ENCODE data around the gene PHLPP1.

The PHLPP1 gene

GRCh38 chr18:62751341-62751821, 36.0 kb downstream of the PHLPP1 start:
- peak overlapping the region in 1 of 2 experiments; percentile 73 for H3K4ac ChIP-seq (ENCODE audit: low read depth in 1 of 2, low read length in 2 of 2)
- no peak overlapping the region for H4K91ac ChIP-seq (ENCODE audit: low read length)
- H2AK5ac ChIP-seq (ENCODE audit: low read length, severe bottlenecking) = peak overlapping the region; percentile 61
- peak overlapping the region; percentile 0 to 61 for H3K18ac ChIP-seq (ENCODE audit: low read depth in 1 of 2, low read length in 2 of 2)
- H3K27ac ChIP-seq (ENCODE audit: low read length, poor library complexity, severe bottlenecking) = peak overlapping the region; percentile 31
- no peak overlapping the region for H3K4me3 ChIP-seq (ENCODE audit: insufficient read depth in 1 of 2, low read depth in 1 of 2, low read length in 2 of 2)
- no peak overlapping the region for H2BK5ac ChIP-seq (ENCODE audit: low read depth, low read length, poor library complexity, severe bottlenecking)
- peaks cover 24% of the 10 kb centered on the region for H3K79me1 ChIP-seq (replicated peaks; ENCODE audit: low read length, poor library complexity, severe bottlenecking)
- H2AFZ ChIP-seq (ENCODE audit: low read depth, low read length) = no peak overlapping the region
- no peak overlapping the region for H2BK15ac ChIP-seq (ENCODE audit: low read depth, poor library complexity, severe bottlenecking)
- WGBS = 11% methylated on average over 3 of the region's 3 CpGs
- peaks cover 5% of the 10 kb centered on the region for H3K4me1 ChIP-seq (ENCODE audit: control insufficient read depth, insufficient read depth, low read depth, low read length)
- DNase-seq = peak; percentile 40
- peaks cover 2% of the 10 kb centered on the region for H3K9me3 ChIP-seq (ENCODE audit: control insufficient read depth, low read length)
- H3K14ac ChIP-seq (ENCODE audit: low read length in 2 of 2) = no peak overlapping the region
- H4K8ac ChIP-seq (ENCODE audit: low read length) = peak overlapping the region; percentile 28
- no peak overlapping the region for H3K4me2 ChIP-seq (ENCODE audit: low read length, poor library complexity, severe bottlenecking)
- no peak overlapping the region for H2BK12ac ChIP-seq (ENCODE audit: low read length in 2 of 2)
- no peak overlapping the region for H3K23ac ChIP-seq (ENCODE audit: low read length in 2 of 2)
- H3K9ac ChIP-seq (ENCODE audit: low read length) = no peak overlapping the region
- H3K27me3 ChIP-seq (ENCODE audit: control insufficient read depth in 1 of 2, insufficient read depth in 1 of 2, low read length in 2 of 2) = no peaks in the 10 kb centered on the region
- no peak overlapping the region for H2BK120ac ChIP-seq (ENCODE audit: low read depth, low read length)
- no peaks in the 10 kb centered on the region for H3K36me3 ChIP-seq (ENCODE audit: control insufficient read depth in 1 of 2, insufficient read depth in 2 of 2, low read depth in 1 of 2, low read length in 2 of 2)

DNA sequence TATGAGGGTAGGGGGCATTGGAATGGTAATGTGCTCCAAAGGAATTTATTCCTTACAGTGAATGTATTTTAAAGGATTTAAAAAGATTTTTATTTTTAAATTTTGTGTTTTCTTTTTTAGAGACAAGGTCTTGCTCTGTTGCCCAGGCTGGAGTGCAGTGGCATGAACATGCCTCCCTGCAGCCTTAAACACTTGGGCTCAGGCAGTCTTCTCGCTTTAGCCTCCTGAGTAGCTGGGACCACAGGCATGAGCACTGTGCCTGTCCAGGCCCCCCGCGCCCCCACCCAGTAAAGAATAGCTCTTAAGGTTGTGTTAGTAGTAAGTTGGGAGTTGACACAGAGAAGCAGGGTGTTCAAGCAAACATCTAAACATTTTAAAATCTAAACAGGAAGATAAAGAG, 36.6 kb downstream of the PHLPP1 start:
- peak; percentile 42 for DNase-seq
- Histone ChIP-seq H2BK15ac (ENCODE audit: low read depth, poor library complexity, severe bottlenecking) (peak overlapping the region; percentile 62), H3K27ac (ENCODE audit: low read length, poor library complexity, severe bottlenecking) (no peak overlapping the region), H4K8ac (ENCODE audit: low read length) (peak overlapping the region; percentile 53), H4K91ac (ENCODE audit: low read length) (no peak overlapping the region), H3K27me3 (ENCODE audit: control insufficient read depth in 1 of 2, insufficient read depth in 1 of 2, low read length in 2 of 2) (no peaks in the 10 kb centered on the region), H3K36me3 (ENCODE audit: control insufficient read depth in 1 of 2, insufficient read depth in 2 of 2, low read depth in 1 of 2, low read length in 2 of 2) (no peaks in the 10 kb centered on the region), H2AFZ (ENCODE audit: low read depth, low read length) (no peak overlapping the region), H2AK5ac (ENCODE audit: low read length, severe bottlenecking) (no peak overlapping the region), H3K4me3 (ENCODE audit: insufficient read depth in 1 of 2, low read depth in 1 of 2, low read length in 2 of 2) (no peak overlapping the region), H3K79me1 (replicated peaks; ENCODE audit: low read length, poor library complexity, severe bottlenecking) (peaks cover 26% of the 10 kb centered on the region), H2BK12ac (ENCODE audit: low read length in 2 of 2) (peak overlapping the region in 1 of 2 experiments; percentile 83), H3K23ac (ENCODE audit: low read length in 2 of 2) (no peak overlapping the region), H3K4me2 (ENCODE audit: low read length, poor library complexity, severe bottlenecking) (no peak overlapping the region), H3K9me3 (ENCODE audit: control insufficient read depth, low read length) (peaks cover 2% of the 10 kb centered on the region), H2BK120ac (ENCODE audit: low read depth, low read length) (no peak overlapping the region), H3K4me1 (ENCODE audit: control insufficient read depth, insufficient read depth, low read depth, low read length) (peaks cover 5% of the 10 kb centered on the region), H3K4ac (ENCODE audit: low read depth in 1 of 2, low read length in 2 of 2) (no peak overlapping the region), H3K14ac (ENCODE audit: low read length in 2 of 2) (no peak overlapping the region), H3K9ac (ENCODE audit: low read length) (no peak overlapping the region), H3K18ac (ENCODE audit: low read depth in 1 of 2, low read length in 2 of 2) (peak overlapping the region in 1 of 2 experiments; percentile 38), H2BK5ac (ENCODE audit: low read depth, low read length, poor library complexity, severe bottlenecking) (no peak overlapping the region)
- WGBS = 13% methylated on average over 1 of the region's 3 CpGs

- H4K91ac ChIP-seq (ENCODE audit: low read length) = no peak overlapping the region
- H2AK5ac ChIP-seq (ENCODE audit: low read length, severe bottlenecking) = no peak overlapping the region
- no peak overlapping the region for H3K27ac ChIP-seq (ENCODE audit: low read length, poor library complexity, severe bottlenecking)
- H2AFZ ChIP-seq (ENCODE audit: low read depth, low read length) = no peak overlapping the region
- no peaks in the 10 kb centered on the region for H3K36me3 ChIP-seq (ENCODE audit: control insufficient read depth in 1 of 2, insufficient read depth in 2 of 2, low read depth in 1 of 2, low read length in 2 of 2)
- no peaks in the 10 kb centered on the region for H3K27me3 ChIP-seq (ENCODE audit: control insufficient read depth in 1 of 2, insufficient read depth in 1 of 2, low read length in 2 of 2)
- H3K4me2 ChIP-seq (ENCODE audit: low read length, poor library complexity, severe bottlenecking) = no peak overlapping the region
- no peak overlapping the region for H2BK120ac ChIP-seq (ENCODE audit: low read depth, low read length)
- H3K79me1 ChIP-seq (replicated peaks; ENCODE audit: low read length, poor library complexity, severe bottlenecking) = peaks cover 26% of the 10 kb centered on the region
- no peak overlapping the region for H3K9ac ChIP-seq (ENCODE audit: low read length)
- no peak overlapping the region for H3K4ac ChIP-seq (ENCODE audit: low read depth in 1 of 2, low read length in 2 of 2)
- H3K4me1 ChIP-seq (ENCODE audit: control insufficient read depth, insufficient read depth, low read depth, low read length) = peaks cover 5% of the 10 kb centered on the region
- peak overlapping the region in 1 of 2 experiments; percentile 69 for H2BK12ac ChIP-seq (ENCODE audit: low read length in 2 of 2)
- H3K4me3 ChIP-seq (ENCODE audit: insufficient read depth in 1 of 2, low read depth in 1 of 2, low read length in 2 of 2) = no peak overlapping the region
- no peak overlapping the region for H2BK15ac ChIP-seq (ENCODE audit: low read depth, poor library complexity, severe bottlenecking)
- no peak overlapping the region for H3K14ac ChIP-seq (ENCODE audit: low read length in 2 of 2)
- peak overlapping the region; percentile 12 for H4K8ac ChIP-seq (ENCODE audit: low read length)
- no peak overlapping the region for H2BK5ac ChIP-seq (ENCODE audit: low read depth, low read length, poor library complexity, severe bottlenecking)
- H3K18ac ChIP-seq (ENCODE audit: low read depth in 1 of 2, low read length in 2 of 2) = peak overlapping the region in 1 of 2 experiments; percentile 26
- no peak for DNase-seq
- peaks cover 2% of the 10 kb centered on the region for H3K9me3 ChIP-seq (ENCODE audit: control insufficient read depth, low read length)
- H3K23ac ChIP-seq (ENCODE audit: low read length in 2 of 2) = no peak overlapping the region
Observed at GRCh38 chr18:62754026-62754425, 38.7 kb downstream of the PHLPP1 start.

GRCh38 chr18:62755454-62755853, 40.1 kb downstream of the PHLPP1 start:
- 80% methylated on average over 1 of the region's 1 CpG for WGBS
- Histone ChIP-seq H4K91ac (ENCODE audit: low read length) (no peak overlapping the region), H4K8ac (ENCODE audit: low read length) (no peak overlapping the region), H3K9ac (ENCODE audit: low read length) (no peak overlapping the region), H3K4ac (ENCODE audit: low read depth in 1 of 2, low read length in 2 of 2) (no peak overlapping the region), H3K36me3 (ENCODE audit: control insufficient read depth in 1 of 2, insufficient read depth in 2 of 2, low read depth in 1 of 2, low read length in 2 of 2) (no peaks in the 10 kb centered on the region), H3K27me3 (ENCODE audit: control insufficient read depth in 1 of 2, insufficient read depth in 1 of 2, low read length in 2 of 2) (no peaks in the 10 kb centered on the region), H3K9me3 (ENCODE audit: control insufficient read depth, low read length) (peaks cover 2% of the 10 kb centered on the region), H2AK5ac (ENCODE audit: low read length, severe bottlenecking) (no peak overlapping the region), H3K4me3 (ENCODE audit: insufficient read depth in 1 of 2, low read depth in 1 of 2, low read length in 2 of 2) (no peak overlapping the region), H2BK12ac (ENCODE audit: low read length in 2 of 2) (no peak overlapping the region), H2BK5ac (ENCODE audit: low read depth, low read length, poor library complexity, severe bottlenecking) (no peak overlapping the region), H3K79me1 (replicated peaks; ENCODE audit: low read length, poor library complexity, severe bottlenecking) (peaks cover 20% of the 10 kb centered on the region), H3K4me2 (ENCODE audit: low read length, poor library complexity, severe bottlenecking) (no peak overlapping the region), H2AFZ (ENCODE audit: low read depth, low read length) (no peak overlapping the region), H2BK15ac (ENCODE audit: low read depth, poor library complexity, severe bottlenecking) (no peak overlapping the region), H3K27ac (ENCODE audit: low read length, poor library complexity, severe bottlenecking) (no peak overlapping the region), H3K23ac (ENCODE audit: low read length in 2 of 2) (no peak overlapping the region), H3K18ac (ENCODE audit: low read depth in 1 of 2, low read length in 2 of 2) (no peak overlapping the region), H2BK120ac (ENCODE audit: low read depth, low read length) (no peak overlapping the region), H3K4me1 (ENCODE audit: control insufficient read depth, insufficient read depth, low read depth, low read length) (peaks cover 5% of the 10 kb centered on the region), H3K14ac (ENCODE audit: low read length in 2 of 2) (no peak overlapping the region)
- DNase-seq = no peak
